ENCODE results near the gene CEPT1.

The CEPT1 gene

GRCh38 chr1:111145963-111146768, 6.1 kb downstream of the CEPT1 start:
- in situ Hi-C loops (cut with MboI; ENCODE audit: low pct_unique_long_range_greater_than_20kb, low sequenced_read_pairs, unreplicated experiment): no loop called here
- no peak for DNase-seq (ENCODE audit: low spot score)
- TF ChIP-seq CTCF (IDR thresholded peaks at IDR 0.05; ENCODE audit: extremely low read depth, insufficient read depth, missing control alignments): no peak

GRCh38 chr1:111147948-111148347, 7.9 kb downstream of the CEPT1 start:
- no peak for TF ChIP-seq CTCF (IDR thresholded peaks at IDR 0.05; ENCODE audit: extremely low read depth, insufficient read depth, missing control alignments)
- DNase-seq (ENCODE audit: low spot score): no peak
- in situ Hi-C loops (cut with MboI; ENCODE audit: low pct_unique_long_range_greater_than_20kb, low sequenced_read_pairs, unreplicated experiment): no loop called here

- TF ChIP-seq CTCF (IDR thresholded peaks at IDR 0.05; ENCODE audit: extremely low read depth, insufficient read depth, missing control alignments): no peak
- DNase-seq (ENCODE audit: low spot score): no peak
- in situ Hi-C loops (cut with MboI; ENCODE audit: low pct_unique_long_range_greater_than_20kb, low sequenced_read_pairs, unreplicated experiment): no loop called here
Observed at GRCh38 chr1:111148376-111148881, 8.4 kb downstream of the CEPT1 start.

GRCh38 chr1:111151838-111152237, 11.8 kb downstream of the CEPT1 start:
- in situ Hi-C loops (cut with MboI; ENCODE audit: low pct_unique_long_range_greater_than_20kb, low sequenced_read_pairs, unreplicated experiment): no loop called here
- TF ChIP-seq CTCF (IDR thresholded peaks at IDR 0.05; ENCODE audit: extremely low read depth, insufficient read depth, missing control alignments): no peak
- no peak for DNase-seq (ENCODE audit: low spot score)

GRCh38 chr1:111154021-111154999, 14.3 kb downstream of the CEPT1 start:
- no peak for DNase-seq (ENCODE audit: low spot score)
- no peak for TF ChIP-seq CTCF (IDR thresholded peaks at IDR 0.05; ENCODE audit: extremely low read depth, insufficient read depth, missing control alignments)
- in situ Hi-C loops (cut with MboI; ENCODE audit: low pct_unique_long_range_greater_than_20kb, low sequenced_read_pairs, unreplicated experiment): no loop called here

- TF ChIP-seq CTCF (IDR thresholded peaks at IDR 0.05; ENCODE audit: extremely low read depth, insufficient read depth, missing control alignments): no peak
- no peak for DNase-seq (ENCODE audit: low spot score)
- in situ Hi-C loops (cut with MboI; ENCODE audit: low pct_unique_long_range_greater_than_20kb, low sequenced_read_pairs, unreplicated experiment): no loop called here
Observed at GRCh38 chr1:111157431-111157830, 17.4 kb downstream of the CEPT1 start.

All from GM13977 (cell line).